Mammary epithelial cell (primary cell): ENCODE data around the gene MUC4.

Experiments
- CTCF ChIP-seq, 2 donors: IDR thresholded peaks in 1 of 2; conservative IDR thresholded peaks in 1 of 2; 2 replicates each; pipeline ENCODE4 v1.5.1; 2011 to 2012; ENCODE audit warnings: inconsistent platforms in 2 of 2, low read length in 2 of 2, mild to moderate bottlenecking in 2 of 2, control low read depth in 1 of 2, low read depth in 1 of 2; ENCODE audit not compliant: insufficient read depth in 1 of 2; ENCODE audit errors: extremely low read depth in 1 of 2
- EZH2 ChIP-seq: IDR thresholded peaks from 2 replicates; pipeline ENCODE4 v1.6.1; 2012; ENCODE audit warnings: low read length, inconsistent platforms, borderline replicate concordance

GRCh38 chr3:195766671-195767070 lies 45.1 kb downstream of the MUC4 start:
- TF ChIP-seq CTCF (conservative IDR thresholded peaks at IDR 0.05 in 1 of 2, IDR thresholded peaks at IDR 0.05 in 1 of 2; ENCODE audit: extremely low read depth in 1 of 2, insufficient read depth in 1 of 2, low read depth in 1 of 2, low read length in 2 of 2): no peak
- no peak for TF ChIP-seq EZH2
